HEK293T (cell line): Measurements from ENCODE around the gene FAM117A.

Source experiments
- CTCF ChIA-PET: fragments of 350-600 bp; formaldehyde crosslinking; extraction: SDS; loops from one replicate; lab custom pipeline; 2021; ENCODE audit warnings: antibody characterized with exemption, inconsistent platforms; lab: Yijun Ruan, JAX
- POLR2A ChIA-PET: fragments of 350-600 bp; formaldehyde crosslinking; extraction: SDS; loops from one replicate; lab custom pipeline; 2020; ENCODE audit warnings: antibody characterized with exemption, inconsistent platforms; lab: Yijun Ruan, JAX
- DNase-seq: peaks from one replicate; pipeline ENCODE4 v3.0.0; 2012; ENCODE audit warnings: mixed read lengths; ENCODE audit errors: extremely low spot score
- ARNT ChIP-seq: fragments of 450-650 bp; IDR thresholded peaks from 2 replicates; pipeline ENCODE4 v1.6.1; 2017; ENCODE audit warnings: mild to moderate bottlenecking
- BHLHE40 ChIP-seq: fragments of 450-650 bp; IDR thresholded peaks from 2 replicates; pipeline ENCODE4 v1.6.1; 2016; ENCODE audit warnings: mild to moderate bottlenecking, moderate library complexity, borderline replicate concordance
- CTBP1 ChIP-seq: fragments of 450-650 bp; IDR thresholded peaks from 2 replicates; pipeline ENCODE4 v1.6.1; 2016; ENCODE audit warnings: borderline replicate concordance
- ELF4 ChIP-seq: fragments of 450-650 bp; IDR thresholded peaks from 2 replicates; pipeline ENCODE4 v1.6.1; 2017; ENCODE audit warnings: antibody characterized with exemption
- FOXA1 ChIP-seq: fragments of 450-650 bp; IDR thresholded peaks from 2 replicates; pipeline ENCODE4 v1.6.1; 2016; ENCODE audit warnings: mild to moderate bottlenecking
- FOXK2 ChIP-seq: fragments of 450-650 bp; IDR thresholded peaks from 2 replicates; pipeline ENCODE4 v1.6.1; 2016; ENCODE audit warnings: mild to moderate bottlenecking
- FOXM1 ChIP-seq: fragments of 450-650 bp; IDR thresholded peaks from 2 replicates; pipeline ENCODE4 v1.6.1; 2017; ENCODE audit warnings: mild to moderate bottlenecking, borderline replicate concordance
- HDGF ChIP-seq: fragments of 450-650 bp; IDR thresholded peaks from 2 replicates; pipeline ENCODE4 v1.6.1; 2017; ENCODE audit warnings: antibody characterized with exemption, borderline replicate concordance
- L3MBTL2 ChIP-seq: fragments of 450-650 bp; conservative IDR thresholded peaks from 2 replicates; pipeline ENCODE4 v1.6.1; 2016; ENCODE audit warnings: mild to moderate bottlenecking
- LEF1 ChIP-seq: fragments of 450-650 bp; IDR thresholded peaks from 2 replicates; pipeline ENCODE4 v1.6.1; 2017; ENCODE audit warnings: mild to moderate bottlenecking, borderline replicate concordance
- NFRKB ChIP-seq: fragments of 450-650 bp; IDR thresholded peaks from 2 replicates; pipeline ENCODE4 v1.6.1; 2016; ENCODE audit warnings: mild to moderate bottlenecking, moderate library complexity
- SP1 ChIP-seq: fragments of 450-650 bp; IDR thresholded peaks from 2 replicates; pipeline ENCODE4 v1.6.1; 2017
- SUZ12 ChIP-seq: fragments of 450-650 bp; IDR thresholded peaks from 2 replicates; pipeline ENCODE4 v1.6.1; 2016; ENCODE audit warnings: mild to moderate bottlenecking
- TARDBP ChIP-seq: fragments of 450-650 bp; IDR thresholded peaks from 2 replicates; pipeline ENCODE4 v1.6.1; 2016
- ZNF384 ChIP-seq: fragments of 450-650 bp; IDR thresholded peaks from 2 replicates; pipeline ENCODE4 v1.6.1; 2016
- TF ChIP-seq, protein P1 (sequence below): fragments of 450-650 bp; IDR thresholded peaks from 2 replicates; pipeline ENCODE4 v1.6.1; 2016

The FAM117A gene

GRCh38 chr17:49691086-49691676 is 72.8 kb downstream of the FAM117A start:
- no peak for TF ChIP-seq L3MBTL2
- no peak for TF ChIP-seq FOXK2
- no peak for TF ChIP-seq CTBP1
- no peak for TF ChIP-seq BHLHE40
- no peak for TF ChIP-seq NFRKB
- POLR2A ChIA-PET = interaction anchor here (1.4 kb wide), 1 partner anchor 14 kb away, joined by 6 read pairs; the partner anchor contains the start of gene SPOP
- CTCF ChIA-PET = interaction anchor here (0.6 to 1.6 kb wide), 4 partner anchors 10 to 1721 kb away, joined by 3 to 6 read pairs (median 4); no protein-coding TSS in a partner anchor
- DNase-seq = no peak

- no peak for DNase-seq
- POLR2A ChIA-PET = no interaction called here
- CTCF ChIA-PET = interaction anchor here (0.6 to 2.4 kb wide), 2 partner anchors 121 to 129 kb away, joined by 3 to 9 read pairs; no protein-coding TSS in a partner anchor
- TF ChIP-seq BHLHE40 = no peak
- no peak for TF ChIP-seq L3MBTL2
- TF ChIP-seq, protein P1, sequence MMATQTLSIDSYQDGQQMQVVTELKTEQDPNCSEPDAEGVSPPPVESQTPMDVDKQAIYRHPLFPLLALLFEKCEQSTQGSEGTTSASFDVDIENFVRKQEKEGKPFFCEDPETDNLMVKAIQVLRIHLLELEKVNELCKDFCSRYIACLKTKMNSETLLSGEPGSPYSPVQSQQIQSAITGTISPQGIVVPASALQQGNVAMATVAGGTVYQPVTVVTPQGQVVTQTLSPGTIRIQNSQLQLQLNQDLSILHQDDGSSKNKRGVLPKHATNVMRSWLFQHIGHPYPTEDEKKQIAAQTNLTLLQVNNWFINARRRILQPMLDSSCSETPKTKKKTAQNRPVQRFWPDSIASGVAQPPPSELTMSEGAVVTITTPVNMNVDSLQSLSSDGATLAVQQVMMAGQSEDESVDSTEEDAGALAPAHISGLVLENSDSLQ = no peak
- TF ChIP-seq HDGF = no peak
- TF ChIP-seq CTBP1 = no peak
- TF ChIP-seq ARNT = no peak
- TF ChIP-seq SUZ12 = no peak
- no peak for TF ChIP-seq FOXA1
- TF ChIP-seq ZNF384 = no peak
- TF ChIP-seq TARDBP = no peak
- TF ChIP-seq SP1 = no peak
- no peak for TF ChIP-seq ELF4
- TF ChIP-seq FOXK2 = no peak
- no peak for TF ChIP-seq NFRKB
Measured at GRCh38 chr17:49690256-49690655, 73.7 kb downstream of the FAM117A start.

DNA sequence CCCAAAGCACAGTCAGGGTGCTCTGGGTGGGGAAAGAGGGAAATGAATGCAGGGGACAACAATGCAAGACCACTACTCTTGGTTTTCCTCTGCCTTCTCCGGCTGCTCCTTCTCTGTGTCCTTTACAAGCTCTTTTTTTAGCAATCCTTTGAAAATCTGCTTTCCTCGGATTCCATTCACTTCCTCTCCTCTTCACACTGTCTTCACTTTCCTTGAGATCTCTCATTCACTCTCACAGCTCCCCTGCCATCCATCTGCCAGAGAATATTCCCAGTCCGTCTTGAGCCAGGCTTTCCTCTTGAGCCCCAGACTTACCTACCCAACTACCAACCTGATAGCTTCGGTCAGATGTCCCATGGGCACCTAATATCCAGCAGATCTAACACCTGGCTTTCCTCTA is 75.1 kb downstream of the FAM117A start:
- DNase-seq = no peak
- POLR2A ChIA-PET = interaction anchor here (2.1 kb wide), 1 partner anchor 119 kb away, joined by 7 read pairs; no protein-coding TSS in a partner anchor
- CTCF ChIA-PET = interaction anchor here (1.2 to 2.4 kb wide), 2 partner anchors 119 to 132 kb away, joined by 4 to 9 read pairs; no protein-coding TSS in a partner anchor
- TF ChIP-seq, protein P1 = no peak
- TF ChIP-seq HDGF = no peak
- TF ChIP-seq BHLHE40 = no peak
- no peak for TF ChIP-seq ARNT
- TF ChIP-seq FOXA1 = no peak
- no peak for TF ChIP-seq TARDBP

DNA sequence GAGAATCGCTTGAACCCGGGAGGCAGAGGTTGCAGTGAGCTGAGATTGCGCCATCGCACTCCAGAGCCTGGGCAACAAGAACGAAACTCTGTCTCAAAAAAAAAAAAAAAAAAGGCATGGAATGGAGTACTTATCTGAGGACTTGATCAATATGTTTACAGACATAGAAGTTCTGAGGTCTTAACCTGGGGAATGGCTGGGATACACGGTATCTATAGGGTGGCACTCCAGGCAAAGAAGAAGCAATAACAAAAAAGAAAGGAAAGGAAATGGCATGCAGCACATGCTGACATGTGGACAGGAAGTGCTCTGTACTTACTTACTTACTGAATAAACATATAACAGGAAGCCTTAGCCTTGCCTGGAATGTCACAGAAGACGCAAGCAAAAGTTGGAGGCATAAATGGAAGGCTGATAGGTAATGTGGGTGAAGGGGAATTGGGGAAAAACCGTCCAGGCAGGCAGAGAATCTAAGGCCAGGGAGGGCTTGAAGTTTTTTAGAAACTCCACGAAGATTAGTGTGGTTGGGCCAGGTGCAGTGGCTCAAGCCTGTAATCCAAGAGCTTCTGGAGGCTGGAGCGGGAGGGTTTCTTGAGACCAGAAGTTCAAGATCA is 75.9 kb downstream of the FAM117A start:
- DNase-seq = no peak
- POLR2A ChIA-PET = interaction anchor here (1.3 to 2.1 kb wide), 2 partner anchors 11 to 118 kb away, joined by 5 to 7 read pairs; partner anchors contain the start of gene SPOP
- CTCF ChIA-PET = interaction anchor here (2.4 kb wide), 1 partner anchor 118 kb away, joined by 9 read pairs; no protein-coding TSS in a partner anchor
- TF ChIP-seq BHLHE40 = no peak
- TF ChIP-seq TARDBP = no peak
- TF ChIP-seq SP1 = no peak
- TF ChIP-seq HDGF = no peak
- no peak for TF ChIP-seq LEF1
- no peak for TF ChIP-seq SUZ12
- no peak for TF ChIP-seq ZNF384
- no peak for TF ChIP-seq FOXA1
- TF ChIP-seq CTBP1 = no peak
- TF ChIP-seq NFRKB = no peak
- TF ChIP-seq ARNT = no peak
- TF ChIP-seq FOXK2 = no peak
- TF ChIP-seq L3MBTL2 = no peak; the same call in 1 of the 2 replicates

GRCh38 chr17:49681106-49681979 is 82.6 kb downstream of the FAM117A start:
- TF ChIP-seq SUZ12 = no peak
- no peak for TF ChIP-seq HDGF
- TF ChIP-seq, protein P1 = no peak
- TF ChIP-seq TARDBP = no peak
- TF ChIP-seq BHLHE40 = no peak
- no peak for TF ChIP-seq ARNT
- TF ChIP-seq FOXK2 = no peak
- TF ChIP-seq L3MBTL2 = no peak
- TF ChIP-seq CTBP1 = no peak
- TF ChIP-seq SP1 = no peak
- TF ChIP-seq LEF1 = no peak
- no peak for TF ChIP-seq ELF4
- no peak for TF ChIP-seq ZNF384
- no peak for TF ChIP-seq FOXA1
- no peak for TF ChIP-seq FOXM1
- POLR2A ChIA-PET = interaction anchor here (1.4 kb wide), 1 partner anchor 27 kb away, joined by 3 read pairs; the partner anchor contains the start of gene SLC35B1
- CTCF ChIA-PET = interaction anchor here (1.0 to 2.0 kb wide), 3 partner anchors 10 to 274 kb away, joined by 3 to 11 read pairs (median 5); no protein-coding TSS in a partner anchor
- no peak for DNase-seq
